ENCODE results near the gene C2CD2. TPM values are rescaled to one million over a fixed set of nuclear protein-coding genes. Genes with fewer than 3 reads are reported as not detected.

Gene C2CD2
- total RNA-seq, 1 donor from 2014 or later = 24.8 TPM

DNA sequence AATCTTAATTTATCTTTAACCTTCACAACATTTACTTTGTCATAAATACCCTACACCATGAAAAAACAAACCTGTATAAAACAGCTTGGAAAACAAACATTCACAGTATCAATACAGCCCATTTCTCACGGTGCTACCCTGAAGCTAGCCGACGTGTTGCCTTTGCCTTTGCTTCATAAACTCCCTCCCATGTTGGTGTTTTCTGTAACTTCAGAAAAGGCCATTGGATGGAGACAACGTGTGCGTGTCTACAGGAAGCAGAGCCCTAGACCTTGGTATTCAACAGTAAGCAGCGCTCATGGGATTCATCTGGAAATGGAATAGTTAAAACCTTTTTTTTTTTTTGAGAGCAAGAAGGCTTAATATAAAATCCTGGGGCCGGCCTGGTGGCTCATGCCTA, 67.5 kb downstream of the C2CD2 start:
- Mint-ChIP-seq H3K36me3 (ENCODE audit: insufficient read depth) (peaks cover 3% of the 10 kb centered on the region), H3K4me1 (ENCODE audit: low read depth) (peaks cover 11% of the 10 kb centered on the region), H3K9me3 (ENCODE audit: low read depth) (no peaks in the 10 kb centered on the region), H3K27me3 (no peaks in the 10 kb centered on the region), H3K4me3 (ENCODE audit: low read depth) (no peak overlapping the region), H3K27ac (no peak overlapping the region)
- TF ChIP-seq, protein P1, sequence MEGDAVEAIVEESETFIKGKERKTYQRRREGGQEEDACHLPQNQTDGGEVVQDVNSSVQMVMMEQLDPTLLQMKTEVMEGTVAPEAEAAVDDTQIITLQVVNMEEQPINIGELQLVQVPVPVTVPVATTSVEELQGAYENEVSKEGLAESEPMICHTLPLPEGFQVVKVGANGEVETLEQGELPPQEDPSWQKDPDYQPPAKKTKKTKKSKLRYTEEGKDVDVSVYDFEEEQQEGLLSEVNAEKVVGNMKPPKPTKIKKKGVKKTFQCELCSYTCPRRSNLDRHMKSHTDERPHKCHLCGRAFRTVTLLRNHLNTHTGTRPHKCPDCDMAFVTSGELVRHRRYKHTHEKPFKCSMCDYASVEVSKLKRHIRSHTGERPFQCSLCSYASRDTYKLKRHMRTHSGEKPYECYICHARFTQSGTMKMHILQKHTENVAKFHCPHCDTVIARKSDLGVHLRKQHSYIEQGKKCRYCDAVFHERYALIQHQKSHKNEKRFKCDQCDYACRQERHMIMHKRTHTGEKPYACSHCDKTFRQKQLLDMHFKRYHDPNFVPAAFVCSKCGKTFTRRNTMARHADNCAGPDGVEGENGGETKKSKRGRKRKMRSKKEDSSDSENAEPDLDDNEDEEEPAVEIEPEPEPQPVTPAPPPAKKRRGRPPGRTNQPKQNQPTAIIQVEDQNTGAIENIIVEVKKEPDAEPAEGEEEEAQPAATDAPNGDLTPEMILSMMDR (IDR thresholded peaks at IDR 0.05; ENCODE audit: unreplicated experiment) = no peak
- DNase-seq (ENCODE audit: low spot score, unreplicated experiment) = no peak

DNA sequence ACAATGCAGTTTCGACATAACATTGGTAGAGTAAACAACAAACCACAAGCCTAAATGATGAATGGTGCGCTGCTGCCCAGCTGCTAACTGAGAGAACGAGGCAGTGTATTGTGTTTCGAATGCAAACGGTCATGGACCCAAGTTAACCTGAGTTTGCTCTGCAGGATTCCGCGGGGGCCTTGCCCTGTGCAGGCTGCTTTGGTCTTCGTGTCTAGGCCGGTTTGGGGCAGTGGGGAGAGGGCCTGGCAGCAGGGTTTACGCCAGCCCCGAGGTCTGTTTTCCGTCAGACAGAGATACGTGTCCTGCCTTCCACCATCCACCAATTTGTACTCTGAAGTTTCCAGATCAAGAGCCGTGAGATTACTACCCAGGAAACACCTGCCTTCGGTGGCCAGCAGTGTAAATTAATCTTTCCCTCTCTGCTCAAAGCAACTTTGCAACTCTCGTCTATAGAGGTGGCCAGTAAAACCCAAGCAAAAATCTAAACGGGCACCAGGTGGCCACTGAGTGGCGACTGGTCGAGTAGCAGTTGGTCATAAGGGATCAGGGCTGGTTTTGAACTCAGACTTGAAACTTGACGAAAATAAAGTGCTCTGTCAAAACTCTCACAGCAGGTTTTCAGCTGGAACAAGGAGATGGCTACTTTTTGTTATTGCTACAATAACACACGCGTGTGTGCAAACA, 68.3 kb downstream of the C2CD2 start:
- Mint-ChIP-seq H3K4me3 (ENCODE audit: low read depth) (no peak overlapping the region), H3K36me3 (ENCODE audit: insufficient read depth) (peaks cover 3% of the 10 kb centered on the region), H3K27me3 (no peaks in the 10 kb centered on the region), H3K27ac (peak overlapping the region; percentile 79), H3K9me3 (ENCODE audit: low read depth) (no peaks in the 10 kb centered on the region), H3K4me1 (ENCODE audit: low read depth) (peaks cover 11% of the 10 kb centered on the region)
- no peak for DNase-seq (ENCODE audit: low spot score, unreplicated experiment)
- TF ChIP-seq, protein P1 (IDR thresholded peaks at IDR 0.05; ENCODE audit: unreplicated experiment) = no peak

DNA sequence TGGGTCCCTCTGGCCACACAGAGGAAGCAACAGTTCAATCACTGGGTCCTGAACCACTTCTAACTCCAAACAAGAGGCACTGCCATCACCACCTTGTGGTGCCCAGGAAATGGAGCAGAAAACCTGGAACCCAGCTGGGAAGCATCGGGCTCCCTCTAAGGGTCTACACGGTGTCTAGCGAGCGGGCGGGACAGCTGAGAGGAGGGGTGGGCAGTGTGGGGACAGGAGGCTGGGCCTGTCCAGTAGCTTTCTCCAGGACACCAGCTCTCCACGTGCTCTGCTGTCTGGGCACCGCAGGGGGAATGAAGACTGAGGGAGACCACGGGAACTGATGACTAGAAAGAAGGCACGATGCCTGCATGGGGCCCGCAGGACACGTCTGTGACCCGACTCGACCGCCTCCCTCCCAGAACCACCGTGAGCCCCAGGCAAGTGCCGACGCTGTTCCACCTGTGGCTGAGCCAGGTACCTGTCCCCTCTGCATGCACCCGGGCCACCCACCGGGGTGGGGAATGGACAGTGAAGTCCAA, 69.3 kb downstream of the C2CD2 start:
- no peak overlapping the region for H3K4me3 Mint-ChIP-seq (ENCODE audit: low read depth)
- no peaks in the 10 kb centered on the region for H3K9me3 Mint-ChIP-seq (ENCODE audit: low read depth)
- H3K36me3 Mint-ChIP-seq (ENCODE audit: insufficient read depth) = peaks cover 3% of the 10 kb centered on the region
- H3K4me1 Mint-ChIP-seq (ENCODE audit: low read depth) = peaks cover 11% of the 10 kb centered on the region
- H3K27ac Mint-ChIP-seq = no peak overlapping the region
- no peak for DNase-seq (ENCODE audit: low spot score, unreplicated experiment)
- no peaks in the 10 kb centered on the region for H3K27me3 Mint-ChIP-seq
- TF ChIP-seq, protein P1 (IDR thresholded peaks at IDR 0.05; ENCODE audit: unreplicated experiment) = no peak

DNA sequence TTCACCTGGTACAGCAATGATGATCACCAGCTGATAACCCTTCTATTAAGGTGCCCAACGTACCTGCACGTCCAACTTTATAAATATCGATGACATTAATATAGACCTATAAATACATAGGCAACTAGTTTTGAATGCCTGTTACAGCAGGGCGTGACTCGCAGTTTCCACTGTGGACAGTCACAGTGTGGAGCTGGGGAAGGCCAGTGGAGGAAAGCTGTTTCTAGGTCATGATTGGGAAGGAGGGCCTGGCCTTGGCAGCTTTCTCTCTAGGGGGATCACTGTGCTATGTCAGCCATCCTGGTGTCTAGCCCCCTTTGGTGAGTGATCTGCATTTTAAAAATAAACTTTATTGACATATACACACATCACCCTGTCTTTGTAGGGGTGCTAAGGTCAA, 70.2 kb downstream of the C2CD2 start:
- TF ChIP-seq, protein P1 (IDR thresholded peaks at IDR 0.05; ENCODE audit: unreplicated experiment) = no peak
- no peak for DNase-seq (ENCODE audit: low spot score, unreplicated experiment)
- Mint-ChIP-seq H3K9me3 (ENCODE audit: low read depth) (no peaks in the 10 kb centered on the region), H3K4me3 (ENCODE audit: low read depth) (no peak overlapping the region), H3K27ac (peak overlapping the region; percentile 45), H3K36me3 (ENCODE audit: insufficient read depth) (peaks cover 2% of the 10 kb centered on the region), H3K4me1 (ENCODE audit: low read depth) (peaks cover 11% of the 10 kb centered on the region), H3K27me3 (no peaks in the 10 kb centered on the region)

DNA sequence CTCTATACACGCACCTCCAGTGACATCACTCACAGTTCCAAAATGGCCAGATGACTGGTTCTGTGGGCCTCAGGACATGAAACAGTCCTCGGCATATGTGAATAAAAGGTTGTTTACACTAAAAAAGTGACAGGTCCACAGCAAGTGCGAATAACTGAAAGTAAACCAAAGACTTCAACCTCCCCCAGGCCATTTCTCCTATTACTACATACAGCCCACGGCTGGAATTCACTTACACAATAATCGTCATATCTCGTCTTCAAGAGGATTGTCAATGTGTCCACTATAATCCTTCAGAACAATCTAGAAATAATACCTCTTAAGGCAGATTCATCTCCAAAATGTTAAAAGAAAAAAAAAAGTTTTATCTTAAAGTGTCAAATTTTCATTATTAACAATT, 72.8 kb downstream of the C2CD2 start:
- H3K9me3 Mint-ChIP-seq (ENCODE audit: low read depth) = no peaks in the 10 kb centered on the region
- no peaks in the 10 kb centered on the region for H3K36me3 Mint-ChIP-seq (ENCODE audit: insufficient read depth)
- H3K4me3 Mint-ChIP-seq (ENCODE audit: low read depth) = peak overlapping the region; percentile 83
- TF ChIP-seq, protein P1 (IDR thresholded peaks at IDR 0.05; ENCODE audit: unreplicated experiment) = no peak
- DNase-seq (ENCODE audit: low spot score, unreplicated experiment) = no peak
- no peaks in the 10 kb centered on the region for H3K27me3 Mint-ChIP-seq
- peaks cover 17% of the 10 kb centered on the region for H3K4me1 Mint-ChIP-seq (ENCODE audit: low read depth)
- H3K27ac Mint-ChIP-seq = no peak overlapping the region
